Activated CD8-positive, alpha-beta T cell treated with anti-CD3 and anti-CD28 coated beads for 36 hours (primary cell): ENCODE data around the gene KCNJ15. TPM values are rescaled to one million over a fixed set of nuclear protein-coding genes. Genes with fewer than 3 reads are reported as not detected.

Experiments used
- ATAC-seq: fragments of 200-7000 bp; cut with Tn5 transposase; one replicate; pipeline ENCODE4 v1.10.0; 2021; ENCODE audit warnings: mild to moderate bottlenecking, moderate library complexity
- CTCF ChIA-PET: fragments of 350-600 bp; sonication (Branson Sonifier 250); formaldehyde crosslinking; loops from one replicate; lab custom pipeline; 2021; ENCODE audit warnings: antibody characterized with exemption; lab: Charles Lee
- POLR2A ChIA-PET: fragments of 350-600 bp; sonication (Branson Sonifier 250); formaldehyde crosslinking; loops from one replicate; lab custom pipeline; 2021; ENCODE audit warnings: antibody characterized with exemption; lab: Charles Lee
- DNase-seq: peaks from one replicate; pipeline ENCODE4 v3.0.0-alpha.2; 2020
- H3K27ac Mint-ChIP-seq: one replicate; pipeline ENCODE4 v1.8.0; 2021; ENCODE audit warnings: mild to moderate bottlenecking, mixed read lengths
- H3K27me3 Mint-ChIP-seq: one replicate; pipeline ENCODE4 v1.8.0; 2021; ENCODE audit warnings: mixed read lengths
- H3K36me3 Mint-ChIP-seq: one replicate; pipeline ENCODE4 v1.8.0; 2021; ENCODE audit warnings: low read depth, mixed read lengths
- H3K4me1 Mint-ChIP-seq: one replicate; pipeline ENCODE4 v1.8.0; 2021; ENCODE audit warnings: low read depth, mixed read lengths
- H3K4me3 Mint-ChIP-seq: one replicate; pipeline ENCODE4 v1.8.0; 2021; ENCODE audit warnings: mild to moderate bottlenecking, moderate library complexity, mixed read lengths
- H3K9me3 Mint-ChIP-seq: one replicate; pipeline ENCODE4 v1.8.0; 2021; ENCODE audit warnings: mixed read lengths
- intact Hi-C: fragments of 100-400 bp; cut with micrococcal nuclease; formaldehyde crosslinking; loops from one replicate; pipeline ENCODE4 v1.10.0; 2022
- total RNA-seq, 2 experiments: library from RNA; stranded (reverse); gene quantifications; one replicate each; pipeline ENCODE4 v1.2.3, GENCODE V29; 2021
- TF ChIP-seq, protein P1 (sequence below): fragments of 200-600 bp; IDR thresholded peaks from one replicate; pipeline ENCODE4 v1.8.0; 2022; ENCODE audit warnings: antibody characterized with exemption, mild to moderate bottlenecking

Gene KCNJ15
- total RNA-seq, 2 experiments from 2014 or later, result 0.43 TPM; not detected in 1

DNA sequence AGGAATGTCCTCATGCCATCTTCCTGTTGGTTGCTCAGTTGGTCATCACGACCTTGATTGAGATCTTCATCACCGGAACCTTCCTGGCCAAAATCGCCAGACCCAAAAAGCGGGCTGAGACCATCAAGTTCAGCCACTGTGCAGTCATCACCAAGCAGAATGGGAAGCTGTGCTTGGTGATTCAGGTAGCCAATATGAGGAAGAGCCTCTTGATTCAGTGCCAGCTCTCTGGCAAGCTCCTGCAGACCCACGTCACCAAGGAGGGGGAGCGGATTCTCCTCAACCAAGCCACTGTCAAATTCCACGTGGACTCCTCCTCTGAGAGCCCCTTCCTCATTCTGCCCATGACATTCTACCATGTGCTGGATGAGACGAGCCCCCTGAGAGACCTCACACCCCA, 42.9 kb downstream of the KCNJ15 start:
- TF ChIP-seq, protein P1, sequence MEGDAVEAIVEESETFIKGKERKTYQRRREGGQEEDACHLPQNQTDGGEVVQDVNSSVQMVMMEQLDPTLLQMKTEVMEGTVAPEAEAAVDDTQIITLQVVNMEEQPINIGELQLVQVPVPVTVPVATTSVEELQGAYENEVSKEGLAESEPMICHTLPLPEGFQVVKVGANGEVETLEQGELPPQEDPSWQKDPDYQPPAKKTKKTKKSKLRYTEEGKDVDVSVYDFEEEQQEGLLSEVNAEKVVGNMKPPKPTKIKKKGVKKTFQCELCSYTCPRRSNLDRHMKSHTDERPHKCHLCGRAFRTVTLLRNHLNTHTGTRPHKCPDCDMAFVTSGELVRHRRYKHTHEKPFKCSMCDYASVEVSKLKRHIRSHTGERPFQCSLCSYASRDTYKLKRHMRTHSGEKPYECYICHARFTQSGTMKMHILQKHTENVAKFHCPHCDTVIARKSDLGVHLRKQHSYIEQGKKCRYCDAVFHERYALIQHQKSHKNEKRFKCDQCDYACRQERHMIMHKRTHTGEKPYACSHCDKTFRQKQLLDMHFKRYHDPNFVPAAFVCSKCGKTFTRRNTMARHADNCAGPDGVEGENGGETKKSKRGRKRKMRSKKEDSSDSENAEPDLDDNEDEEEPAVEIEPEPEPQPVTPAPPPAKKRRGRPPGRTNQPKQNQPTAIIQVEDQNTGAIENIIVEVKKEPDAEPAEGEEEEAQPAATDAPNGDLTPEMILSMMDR, result no peak
- Mint-ChIP-seq H3K27me3 (no peaks in the 10 kb centered on the region), H3K9me3 (no peaks in the 10 kb centered on the region), H3K36me3 (no peaks in the 10 kb centered on the region), H3K4me1 (peaks cover 26% of the 10 kb centered on the region), H3K4me3 (no peak overlapping the region), H3K27ac (no peak overlapping the region)
- ChIA-PET CTCF (no interaction called here), POLR2A (no interaction called here)
- intact Hi-C loops, result no loop called here
- ATAC-seq (no peak), DNase-seq (no peak)

DNA sequence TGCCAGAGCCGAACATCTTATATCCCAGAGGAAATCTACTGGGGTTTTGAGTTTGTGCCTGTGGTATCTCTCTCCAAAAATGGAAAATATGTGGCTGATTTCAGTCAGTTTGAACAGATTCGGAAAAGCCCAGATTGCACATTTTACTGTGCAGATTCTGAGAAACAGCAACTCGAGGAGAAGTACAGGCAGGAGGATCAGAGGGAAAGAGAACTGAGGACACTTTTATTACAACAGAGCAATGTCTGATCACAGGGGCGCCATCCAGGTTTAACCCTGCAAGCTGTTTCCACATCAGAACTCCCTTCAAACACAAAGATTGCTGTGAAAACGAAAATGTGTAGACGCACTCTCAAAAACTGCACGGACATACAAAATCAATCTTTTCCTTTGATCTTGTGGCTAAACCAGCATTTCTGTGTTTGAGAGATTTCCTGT, 43.4 kb downstream of the KCNJ15 start:
- ChIA-PET CTCF (no interaction called here), POLR2A (no interaction called here)
- DNase-seq (no peak), ATAC-seq (peak; percentile 37)
- TF ChIP-seq, protein P1, result no peak
- H3K27ac Mint-ChIP-seq, result peak overlapping the region; percentile 30
- no peaks in the 10 kb centered on the region for H3K36me3 Mint-ChIP-seq
- no peaks in the 10 kb centered on the region for H3K27me3 Mint-ChIP-seq
- intact Hi-C loops, result no loop called here
- peaks cover 24% of the 10 kb centered on the region for H3K4me1 Mint-ChIP-seq
- H3K4me3 Mint-ChIP-seq, result peak overlapping the region; percentile 32
- H3K9me3 Mint-ChIP-seq, result no peaks in the 10 kb centered on the region

DNA sequence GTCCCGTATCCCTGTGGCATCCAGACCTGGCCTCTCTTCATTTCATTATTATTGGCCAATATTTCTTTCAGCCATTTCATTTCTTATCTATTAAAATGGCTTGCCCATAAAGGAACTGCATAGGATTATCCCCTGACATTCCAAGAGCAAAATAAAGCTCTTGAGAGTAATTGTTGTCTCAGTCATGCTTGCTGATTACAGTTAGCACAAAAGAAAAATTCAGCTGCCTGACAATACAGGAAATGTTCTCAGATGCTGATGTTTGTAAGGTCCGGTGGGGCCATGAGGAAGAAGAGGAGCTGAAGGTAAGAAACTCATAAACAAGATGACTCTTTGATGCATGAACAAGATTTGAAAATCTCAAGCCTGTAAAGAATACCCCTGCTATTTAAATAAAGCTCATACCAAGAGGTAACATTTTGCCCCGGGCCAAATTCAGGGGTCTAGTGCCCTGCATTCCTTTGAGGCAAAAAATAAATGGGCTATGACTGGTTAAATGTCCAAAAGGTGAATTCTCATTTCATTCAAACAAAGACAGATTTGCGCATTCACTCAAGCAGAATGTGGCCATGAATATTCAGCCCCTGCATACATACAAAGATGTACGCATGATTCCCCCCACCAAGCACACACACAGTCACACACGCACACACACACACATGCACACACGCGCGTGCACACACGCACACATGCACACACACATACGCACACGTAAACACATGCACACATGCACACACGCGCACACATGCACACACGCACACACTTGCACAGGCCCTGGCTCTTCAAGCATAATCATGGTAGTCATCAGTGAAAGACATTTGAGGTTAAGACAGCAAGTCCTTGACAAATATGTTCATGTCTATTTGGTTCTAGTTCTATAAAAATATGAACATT, 44.8 kb downstream of the KCNJ15 start:
- TF ChIP-seq, protein P1, result no peak
- Mint-ChIP-seq H3K36me3 (no peaks in the 10 kb centered on the region), H3K9me3 (no peaks in the 10 kb centered on the region), H3K4me1 (peaks cover 21% of the 10 kb centered on the region), H3K4me3 (no peak overlapping the region), H3K27ac (no peak overlapping the region), H3K27me3 (no peaks in the 10 kb centered on the region)
- CTCF ChIA-PET, result no interaction called here
- POLR2A ChIA-PET, result no interaction called here
- DNase-seq (no peak), ATAC-seq (no peak)
- intact Hi-C loops, result no loop called here

DNA sequence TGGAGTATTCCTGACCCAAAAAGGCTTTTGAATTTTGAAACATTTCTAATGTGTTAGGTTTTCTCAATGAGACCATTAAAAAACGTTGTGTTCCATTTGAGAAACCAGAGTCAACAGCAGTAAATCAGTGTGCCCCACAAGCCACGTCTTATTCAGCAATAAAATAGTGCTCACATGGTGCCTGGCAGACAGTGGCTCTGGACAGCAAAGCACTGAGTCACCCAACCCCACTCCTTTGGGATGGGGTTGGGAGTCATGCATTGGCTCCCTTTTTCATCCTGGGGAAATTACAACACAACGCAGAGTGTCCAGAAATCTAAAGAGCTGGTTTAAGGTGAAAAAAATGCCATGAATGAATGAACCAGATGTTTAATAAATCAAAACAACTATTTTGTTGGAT, 46.5 kb downstream of the KCNJ15 start:
- H3K4me1 Mint-ChIP-seq, result peaks cover 19% of the 10 kb centered on the region
- DNase-seq (no peak), ATAC-seq (no peak)
- H3K9me3 Mint-ChIP-seq, result no peaks in the 10 kb centered on the region
- no peak overlapping the region for H3K4me3 Mint-ChIP-seq
- TF ChIP-seq, protein P1, result no peak
- H3K27ac Mint-ChIP-seq, result no peak overlapping the region
- no peaks in the 10 kb centered on the region for H3K36me3 Mint-ChIP-seq
- CTCF ChIA-PET, result no interaction called here
- intact Hi-C loops, result no loop called here
- POLR2A ChIA-PET, result no interaction called here
- no peaks in the 10 kb centered on the region for H3K27me3 Mint-ChIP-seq

DNA sequence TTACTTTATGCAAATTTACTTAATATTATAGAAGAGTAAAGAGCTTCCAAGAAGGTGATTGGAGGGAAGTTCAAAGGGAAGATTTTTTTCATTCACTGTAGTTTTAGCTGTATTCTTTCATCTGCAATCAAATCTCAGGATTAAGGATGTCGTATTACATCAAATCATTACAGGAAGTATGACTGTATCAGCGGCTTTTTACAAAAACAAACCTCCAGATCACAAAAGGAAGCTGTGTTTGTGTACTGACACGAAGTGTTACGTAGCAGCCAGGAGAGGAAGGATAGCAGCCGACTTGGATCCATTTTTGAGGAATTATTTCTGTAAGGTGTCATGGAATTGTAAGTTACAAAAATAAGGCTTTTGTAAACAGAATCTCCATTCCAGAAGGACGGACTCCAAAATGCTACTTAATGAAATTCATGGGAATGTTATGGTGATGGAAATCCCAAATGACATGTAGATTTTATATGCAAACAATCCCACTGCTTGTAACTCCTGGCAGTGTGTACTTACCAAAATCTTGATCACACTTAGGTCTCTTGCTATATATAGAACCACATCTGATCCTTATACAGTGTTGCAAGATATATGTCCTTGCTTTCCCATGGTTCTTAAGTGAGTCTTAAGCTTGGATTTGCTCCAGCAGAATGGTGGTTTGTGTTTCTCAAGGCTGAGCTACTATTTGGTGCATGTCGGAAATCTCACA, 49.8 kb downstream of the KCNJ15 start:
- no peaks in the 10 kb centered on the region for H3K27me3 Mint-ChIP-seq
- ChIA-PET POLR2A (interaction anchor here (0.6 kb wide), 2 partner anchors 16 to 204 kb away, joined by 3 to 4 read pairs; no protein-coding TSS in a partner anchor), CTCF (no interaction called here)
- H3K4me1 Mint-ChIP-seq, result peaks cover 6% of the 10 kb centered on the region
- no peaks in the 10 kb centered on the region for H3K36me3 Mint-ChIP-seq
- TF ChIP-seq, protein P1, result no peak
- H3K4me3 Mint-ChIP-seq, result no peak overlapping the region
- ATAC-seq, result no peak
- no peak for DNase-seq
- no peak overlapping the region for H3K27ac Mint-ChIP-seq
- H3K9me3 Mint-ChIP-seq, result no peaks in the 10 kb centered on the region
- intact Hi-C loops, result no loop called here
